Measurements from ENCODE around the gene TUBG1.

GRCh38 chr17:42571435-42572225 lies 37.9 kb upstream of the TUBG1 start:
- TF ChIP-seq CTCF (IDR thresholded peaks at IDR 0.05; ENCODE audit: low read depth, low read length, poor library complexity, severe bottlenecking), result no peak
- TF ChIP-seq EZH2phosphoT487 (IDR thresholded peaks at IDR 0.05; ENCODE audit: borderline replicate concordance, low read length), result no peak

Data from DOHH2 (cell line).